Activated T-helper 17 cell treated with anti-CD3 and anti-CD28 coated beads, Interleukin-2, amount 50 U/mL, for 72 hours (primary cell): ENCODE measurements around the gene CFAP298. TPM values are rescaled to one million over a fixed set of nuclear protein-coding genes. Genes with fewer than 3 reads are reported as not detected.
"Not testable (repeated sequence)": the region's sequence is repeated elsewhere in the genome, so short reads cannot be mapped to it uniquely, and the experiment has no call there.

Experiments used
- ATAC-seq: fragments of 150-1000 bp; cut with Tn5 transposase; replicated peaks from 2 replicates; pipeline ENCODE4 v1.10.0; 2021; ENCODE audit warnings: mild to moderate bottlenecking, moderate library complexity
- H3K27ac Mint-ChIP-seq: one replicate; pipeline ENCODE4 v1.8.0; 2022; ENCODE audit warnings: mixed read lengths
- H3K27me3 Mint-ChIP-seq: one replicate; pipeline ENCODE4 v1.8.0; 2022; ENCODE audit warnings: mixed read lengths
- H3K36me3 Mint-ChIP-seq: one replicate; pipeline ENCODE4 v1.8.0; 2022; ENCODE audit warnings: low read depth, mild to moderate bottlenecking, mixed read lengths
- H3K4me1 Mint-ChIP-seq: one replicate; pipeline ENCODE4 v1.8.0; 2022; ENCODE audit warnings: mixed read lengths
- H3K4me3 Mint-ChIP-seq: one replicate; pipeline ENCODE4 v1.8.0; 2022; ENCODE audit warnings: mild to moderate bottlenecking, mixed read lengths
- H3K9me3 Mint-ChIP-seq: one replicate; pipeline ENCODE4 v1.8.0; 2022; ENCODE audit warnings: mixed read lengths
- total RNA-seq, 2 donors: library from RNA; stranded (reverse); gene quantifications; one replicate each; pipeline ENCODE4 v1.2.3, GENCODE V29; 2022

CFAP298 gene
- total RNA-seq, 2 donors from 2014 or later: 19.9 to 40.2 TPM

GRCh38 chr21:32610940-32611339 is 1.2 kb downstream of the CFAP298 start:
- H3K4me3 Mint-ChIP-seq: peak overlapping the region; percentile 95
- not testable (repeated sequence) for H3K27ac Mint-ChIP-seq, ATAC-seq, H3K4me1 Mint-ChIP-seq, H3K9me3 Mint-ChIP-seq, H3K27me3 Mint-ChIP-seq
- H3K36me3 Mint-ChIP-seq: peaks cover 49% of the 10 kb centered on the region

- H3K27ac Mint-ChIP-seq: no peak overlapping the region
- H3K27me3 Mint-ChIP-seq: no peaks in the 10 kb centered on the region
- H3K36me3 Mint-ChIP-seq: peaks cover 70% of the 10 kb centered on the region
- no peaks in the 10 kb centered on the region for H3K4me1 Mint-ChIP-seq
- no peak overlapping the region for H3K4me3 Mint-ChIP-seq
- ATAC-seq: no peak
- H3K9me3 Mint-ChIP-seq: no peaks in the 10 kb centered on the region
Observed at GRCh38 chr21:32608851-32609250, 3.3 kb downstream of the CFAP298 start.

GRCh38 chr21:32605469-32605868 is 6.7 kb downstream of the CFAP298 start:
- Mint-ChIP-seq H3K9me3 (no peaks in the 10 kb centered on the region), H3K4me3 (no peak overlapping the region), H3K27me3 (no peaks in the 10 kb centered on the region), H3K36me3 (peaks cover 94% of the 10 kb centered on the region), H3K4me1 (no peaks in the 10 kb centered on the region), H3K27ac (peak overlapping the region; percentile 9)
- no peak for ATAC-seq

- H3K9me3 Mint-ChIP-seq: no peaks in the 10 kb centered on the region
- H3K4me1 Mint-ChIP-seq: no peaks in the 10 kb centered on the region
- ATAC-seq: no peak
- peaks cover 94% of the 10 kb centered on the region for H3K36me3 Mint-ChIP-seq
- no peak overlapping the region for H3K4me3 Mint-ChIP-seq
- no peaks in the 10 kb centered on the region for H3K27me3 Mint-ChIP-seq
- H3K27ac Mint-ChIP-seq: no peak overlapping the region
Observed at GRCh38 chr21:32604464-32604863, 7.7 kb downstream of the CFAP298 start.

GRCh38 chr21:32603131-32603530 is 9.0 kb downstream of the CFAP298 start:
- no peak for ATAC-seq
- Mint-ChIP-seq H3K4me3 (no peak overlapping the region), H3K27me3 (no peaks in the 10 kb centered on the region), H3K4me1 (no peaks in the 10 kb centered on the region), H3K9me3 (no peaks in the 10 kb centered on the region), H3K27ac (no peak overlapping the region), H3K36me3 (peaks cover 94% of the 10 kb centered on the region)

GRCh38 chr21:32602099-32602498 is 10.1 kb downstream of the CFAP298 start:
- Mint-ChIP-seq H3K27me3 (no peaks in the 10 kb centered on the region), H3K4me1 (no peaks in the 10 kb centered on the region), H3K4me3 (no peak overlapping the region), H3K9me3 (no peaks in the 10 kb centered on the region), H3K27ac (no peak overlapping the region), H3K36me3 (peaks cover 84% of the 10 kb centered on the region)
- ATAC-seq: no peak

- no peak overlapping the region for H3K27ac Mint-ChIP-seq
- H3K4me1 Mint-ChIP-seq: peaks cover 5% of the 10 kb centered on the region
- H3K27me3 Mint-ChIP-seq: no peaks in the 10 kb centered on the region
- no peaks in the 10 kb centered on the region for H3K9me3 Mint-ChIP-seq
- peaks cover 58% of the 10 kb centered on the region for H3K36me3 Mint-ChIP-seq
- no peak overlapping the region for H3K4me3 Mint-ChIP-seq
- no peak for ATAC-seq
Observed at GRCh38 chr21:32599526-32599925, 12.7 kb downstream of the CFAP298 start.

- no peaks in the 10 kb centered on the region for H3K27me3 Mint-ChIP-seq
Observed at GRCh38 chr21:32599091-32599490, 13.1 kb downstream of the CFAP298 start.

GRCh38 chr21:32597205-32597604 is 15.0 kb downstream of the CFAP298 start:
- Mint-ChIP-seq H3K9me3 (no peaks in the 10 kb centered on the region), H3K27ac (no peak overlapping the region), H3K4me1 (peaks cover 5% of the 10 kb centered on the region)

More at GRCh38 chr21:32599091-32599490, 13.1 kb downstream of the CFAP298 start:
- Mint-ChIP-seq H3K36me3 (peaks cover 54% of the 10 kb centered on the region), H3K4me1 (peaks cover 5% of the 10 kb centered on the region), H3K4me3 (no peak overlapping the region), H3K9me3 (no peaks in the 10 kb centered on the region), H3K27ac (no peak overlapping the region)
- no peak for ATAC-seq

GRCh38 chr21:32595431-32595830 is 16.7 kb downstream of the CFAP298 start:
- no peak overlapping the region for H3K27ac Mint-ChIP-seq
- peaks cover 19% of the 10 kb centered on the region for H3K36me3 Mint-ChIP-seq
- no peaks in the 10 kb centered on the region for H3K27me3 Mint-ChIP-seq
- H3K4me3 Mint-ChIP-seq: no peak overlapping the region
- peaks cover 5% of the 10 kb centered on the region for H3K4me1 Mint-ChIP-seq
- no peak for ATAC-seq
- no peaks in the 10 kb centered on the region for H3K9me3 Mint-ChIP-seq

More at GRCh38 chr21:32597205-32597604, 15.0 kb downstream of the CFAP298 start:
- ATAC-seq: peak; percentile 57
- Mint-ChIP-seq H3K36me3 (peaks cover 35% of the 10 kb centered on the region), H3K27me3 (no peaks in the 10 kb centered on the region), H3K4me3 (no peak overlapping the region)

- no peak for ATAC-seq
Observed at GRCh38 chr21:32593690-32594089, 18.5 kb downstream of the CFAP298 start.

GRCh38 chr21:32592929-32593502 is 19.2 kb downstream of the CFAP298 start:
- ATAC-seq: no peak
- H3K27ac Mint-ChIP-seq: no peak overlapping the region
- peaks cover 5% of the 10 kb centered on the region for H3K4me1 Mint-ChIP-seq
- H3K4me3 Mint-ChIP-seq: no peak overlapping the region
- no peaks in the 10 kb centered on the region for H3K27me3 Mint-ChIP-seq
- H3K9me3 Mint-ChIP-seq: no peaks in the 10 kb centered on the region
- H3K36me3 Mint-ChIP-seq: no peaks in the 10 kb centered on the region

More at GRCh38 chr21:32593690-32594089, 18.5 kb downstream of the CFAP298 start:
- Mint-ChIP-seq H3K9me3 (no peaks in the 10 kb centered on the region), H3K4me3 (no peak overlapping the region), H3K27ac (no peak overlapping the region), H3K4me1 (peaks cover 5% of the 10 kb centered on the region), H3K36me3 (peaks cover 3% of the 10 kb centered on the region), H3K27me3 (no peaks in the 10 kb centered on the region)

- Mint-ChIP-seq H3K4me1 (no peaks in the 10 kb centered on the region), H3K27me3 (no peaks in the 10 kb centered on the region), H3K36me3 (no peaks in the 10 kb centered on the region), H3K27ac (no peak overlapping the region), H3K9me3 (no peaks in the 10 kb centered on the region), H3K4me3 (no peak overlapping the region)
- no peak for ATAC-seq
Observed at GRCh38 chr21:32590130-32590529, 22.0 kb downstream of the CFAP298 start.

GRCh38 chr21:32587651-32588050 is 24.5 kb downstream of the CFAP298 start:
- ATAC-seq: no peak
- Mint-ChIP-seq H3K36me3 (no peaks in the 10 kb centered on the region), H3K27ac (no peak overlapping the region), H3K4me1 (no peaks in the 10 kb centered on the region), H3K4me3 (no peak overlapping the region), H3K27me3 (no peaks in the 10 kb centered on the region), H3K9me3 (no peaks in the 10 kb centered on the region)

- ATAC-seq: no peak
- Mint-ChIP-seq H3K4me3 (no peak overlapping the region), H3K9me3 (no peaks in the 10 kb centered on the region), H3K27ac (no peak overlapping the region), H3K4me1 (no peaks in the 10 kb centered on the region), H3K36me3 (no peaks in the 10 kb centered on the region), H3K27me3 (no peaks in the 10 kb centered on the region)
Observed at GRCh38 chr21:32587120-32587519, 25.1 kb downstream of the CFAP298 start.

- Mint-ChIP-seq H3K36me3 (no peaks in the 10 kb centered on the region), H3K4me1 (no peaks in the 10 kb centered on the region), H3K9me3 (no peaks in the 10 kb centered on the region), H3K27me3 (no peaks in the 10 kb centered on the region), H3K27ac (no peak overlapping the region), H3K4me3 (no peak overlapping the region)
- ATAC-seq: no peak
Observed at GRCh38 chr21:32585970-32586369, 26.2 kb downstream of the CFAP298 start.
